Gastrocnemius medialis (tissue), 4 donors: ENCODE data around the gene SSBP2. TPM values are rescaled to one million over a fixed set of nuclear protein-coding genes. Genes with fewer than 3 reads are reported as not detected.

Experiments used
- ATAC-seq, 2 donors: fragments of 150-250 bp; one replicate each; pipeline ENCODE4 v1.9.1; 2016
- DNase-seq, 2 donors: peaks; one replicate each; pipeline ENCODE4 v3.0.0-alpha.2; 2019
- H3K27ac ChIP-seq, 4 donors: fragments of 200-600 bp; sonication (generic); 1 replicate in 1 of 4; 2 replicates in 3 of 4; pipeline ENCODE4 v1.5.1; 2016 to 2018; ENCODE audit warnings: mild to moderate bottlenecking in 2 of 4, moderate library complexity in 1 of 4
- H3K27me3 ChIP-seq, 3 donors: fragments of 200-600 bp; sonication (generic) in 2 of 3; 1 replicate in 1 of 3; 2 replicates in 2 of 3; pipeline versions ENCODE4 v1.5.1 to v1.6.0; 2016 to 2019; ENCODE audit warnings: mild to moderate bottlenecking in 1 of 3, moderate library complexity in 1 of 3
- H3K36me3 ChIP-seq, 2 donors: fragments of 200-600 bp; sonication (generic) in 1 of 2; one replicate each; pipeline ENCODE4 v1.5.1; 2017 to 2018
- H3K4me1 ChIP-seq, 2 donors: fragments of 200-600 bp; sonication (generic) in 1 of 2; one replicate each; pipeline ENCODE4 v1.5.1; 2016 to 2017; ENCODE audit warnings: mild to moderate bottlenecking in 2 of 2
- H3K4me3 ChIP-seq, 4 donors: fragments of 200-600 bp; sonication (generic) in 3 of 4; 1 replicate in 1 of 4; 2 replicates in 3 of 4; pipeline ENCODE4 v1.5.1; 2016 to 2019; ENCODE audit warnings: mild to moderate bottlenecking in 2 of 4
- H3K9me3 ChIP-seq, 3 donors: fragments of 200-600 bp; sonication (generic) in 2 of 3; 1 replicate in 1 of 3; 2 replicates in 2 of 3; pipeline ENCODE4 v1.5.1; 2016 to 2019
- CTCF ChIP-seq, 5 experiments: fragments of 450-650 bp in 3 of 5; fragments of 200-600 bp in 2 of 5; sonication (generic) in 2 of 5; IDR thresholded peaks in 4 of 5; conservative IDR thresholded peaks in 1 of 5; 1 replicate in 4 of 5; 2 replicates in 1 of 5; pipeline ENCODE4 v1.5.1; 2016 to 2019; ENCODE audit warnings: antibody characterized with exemption in 5 of 5, mild to moderate bottlenecking in 3 of 5, moderate library complexity in 3 of 5
- POLR2A ChIP-seq, 2 donors: fragments of 450-650 bp; IDR thresholded peaks; one replicate each; pipeline ENCODE4 v1.6.1; 2017; ENCODE audit warnings: antibody characterized with exemption in 2 of 2, mild to moderate bottlenecking in 2 of 2, moderate library complexity in 2 of 2
- in situ Hi-C, 4 donors: fragments of 200-750 bp; cut with MboI; loops; one replicate each; pipeline versions ENCODE4 v1.15.0 to v1.8.0; 2017; ENCODE audit warnings: low sequenced_read_pairs in 4 of 4
- intact Hi-C: fragments of 100-400 bp; cut with DNase I; formaldehyde crosslinking; loops from one replicate; pipeline ENCODE4 v1.15.1; 2023; ENCODE audit warnings: low total_unique reads
- total RNA-seq, 4 donors: library from RNA; depleted of rRNA; stranded (reverse); fragments of >200 nt; gene quantifications; one replicate each; pipeline versions ENCODE4 v1.1.0 to v1.2.3, GENCODE V29; 2016

Gene SSBP2
- total RNA-seq, 4 donors from 2014 or later, result 30.4 to 66.5 (median 40.5) TPM

- intact Hi-C loops (no loop called here), in situ Hi-C loops (no loop called here)
- Histone ChIP-seq H3K4me3 (no peak overlapping the region), H3K36me3 (no peaks in the 10 kb centered on the region), H3K27ac (no peak overlapping the region), H3K27me3 (no peaks in the 10 kb centered on the region), H3K9me3 (no peaks in the 10 kb centered on the region), H3K4me1 (peaks cover 0 to 7% of the 10 kb centered on the region in 2 donors)
- TF ChIP-seq POLR2A (IDR thresholded peaks at IDR 0.05) (no peak), CTCF (IDR thresholded peaks at IDR 0.05 in 4 of 5, conservative IDR thresholded peaks at IDR 0.05 in 1 of 5) (no peak)
- no peak for DNase-seq
- ATAC-seq, result no peak
These were observed 171.5 kb downstream of the SSBP2 start for GRCh38 chr5:81579262-81579924.

GRCh38 chr5:81577091-81577490, 173.8 kb downstream of the SSBP2 start:
- H3K9me3 ChIP-seq, result no peaks in the 10 kb centered on the region
- intact Hi-C loops (no loop called here), in situ Hi-C loops (no loop called here)
- TF ChIP-seq POLR2A (IDR thresholded peaks at IDR 0.05) (no peak), CTCF (IDR thresholded peaks at IDR 0.05 in 4 of 5, conservative IDR thresholded peaks at IDR 0.05 in 1 of 5) (no peak)
- H3K27ac ChIP-seq, result no peak overlapping the region
- H3K4me1 ChIP-seq, result peaks cover 4 to 7% of the 10 kb centered on the region in 2 donors
- H3K4me3 ChIP-seq, result no peak overlapping the region
- H3K36me3 ChIP-seq, result no peaks in the 10 kb centered on the region
- no peak for ATAC-seq
- no peaks in the 10 kb centered on the region for H3K27me3 ChIP-seq
- DNase-seq, result no peak

- in situ Hi-C loops (no loop called here), intact Hi-C loops (no loop called here)
- DNase-seq, result no peak
- no peak for ATAC-seq
- TF ChIP-seq POLR2A (IDR thresholded peaks at IDR 0.05), result no peak
- no peak for TF ChIP-seq CTCF (IDR thresholded peaks at IDR 0.05 in 4 of 5, conservative IDR thresholded peaks at IDR 0.05 in 1 of 5)
- Histone ChIP-seq H3K9me3 (no peaks in the 10 kb centered on the region), H3K27ac (no peak overlapping the region), H3K4me1 (peaks cover 4 to 7% of the 10 kb centered on the region in 2 donors), H3K36me3 (no peaks in the 10 kb centered on the region), H3K27me3 (no peaks in the 10 kb centered on the region), H3K4me3 (no peak overlapping the region)
These were observed 175.0 kb downstream of the SSBP2 start for GRCh38 chr5:81575924-81576323.

GRCh38 chr5:81572201-81572600, 178.7 kb downstream of the SSBP2 start:
- Histone ChIP-seq H3K4me1 (peaks cover 0 to 4% of the 10 kb centered on the region in 2 donors), H3K27me3 (no peaks in the 10 kb centered on the region), H3K27ac (no peak overlapping the region), H3K4me3 (no peak overlapping the region), H3K9me3 (no peaks in the 10 kb centered on the region), H3K36me3 (no peaks in the 10 kb centered on the region)
- DNase-seq, result no peak
- intact Hi-C loops, result no loop called here
- no peak for ATAC-seq
- in situ Hi-C loops, result no loop called here
- TF ChIP-seq POLR2A (IDR thresholded peaks at IDR 0.05), result no peak
- TF ChIP-seq CTCF (IDR thresholded peaks at IDR 0.05 in 4 of 5, conservative IDR thresholded peaks at IDR 0.05 in 1 of 5), result no peak

- Histone ChIP-seq H3K4me3 (no peak overlapping the region), H3K36me3 (no peaks in the 10 kb centered on the region), H3K9me3 (no peaks in the 10 kb centered on the region), H3K27me3 (no peaks in the 10 kb centered on the region), H3K4me1 (peaks cover 21% of the 10 kb centered on the region in 2 donors), H3K27ac (no peak overlapping the region)
- DNase-seq (no peak), ATAC-seq (no peak)
- intact Hi-C loops (no loop called here), in situ Hi-C loops (no loop called here)
- no peak for TF ChIP-seq CTCF (IDR thresholded peaks at IDR 0.05 in 4 of 5, conservative IDR thresholded peaks at IDR 0.05 in 1 of 5)
- no peak for TF ChIP-seq POLR2A (IDR thresholded peaks at IDR 0.05)
These were observed 192.7 kb downstream of the SSBP2 start for GRCh38 chr5:81558188-81558587.
